Stimulated activated CD8-positive, alpha-beta memory T cell treated with anti-CD3 and anti-CD28 coated beads, Interleukin-12 subunit alpha, Interleukin-12 subunit beta, amount 100 ng/mL, for 1 hour (primary cell): ENCODE data around the gene BCAN.
"Not testable (repeated sequence)": the region's sequence is repeated elsewhere in the genome, so short reads cannot be mapped to it uniquely, and the experiment has no call there.

Experiments
- DNase-seq: peaks from one replicate; pipeline ENCODE4 v3.0.0-alpha.2; 2020; ENCODE audit warnings: low read depth

Gene BCAN

DNA sequence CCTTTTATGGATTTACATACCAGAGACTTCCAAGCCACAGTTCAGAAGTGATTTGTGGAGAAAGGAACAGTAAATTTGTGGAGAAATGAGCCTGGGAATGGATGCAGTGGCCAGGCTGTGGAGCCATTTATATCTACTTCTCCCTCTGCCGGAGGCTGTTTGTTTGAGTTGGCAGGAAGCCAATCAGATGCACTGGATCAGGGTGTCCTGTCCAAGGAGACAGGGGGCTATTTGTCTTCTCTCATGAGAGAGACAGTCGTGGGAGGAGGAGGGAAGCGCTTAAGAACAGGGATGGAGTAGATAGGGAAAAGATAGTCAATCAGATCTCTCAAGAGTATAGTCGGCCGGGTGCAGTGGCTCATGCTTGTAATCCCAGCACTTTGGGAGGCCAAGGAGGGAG is 25.5 kb upstream of the BCAN start:
- DNase-seq = no peak

- no peak for DNase-seq
These were observed 22.9 kb upstream of the BCAN start, which contains the start of gene HAPLN2 for GRCh38 chr1:156618853-156619581. Gene HAPLN2, plus strand, starts transcription at chr1:156619415. Its CDS starts 4,076 bp downstream, at chr1:156623491.

- no peak for DNase-seq
These were observed 22.3 kb upstream of the BCAN start for GRCh38 chr1:156619582-156619955.

DNA sequence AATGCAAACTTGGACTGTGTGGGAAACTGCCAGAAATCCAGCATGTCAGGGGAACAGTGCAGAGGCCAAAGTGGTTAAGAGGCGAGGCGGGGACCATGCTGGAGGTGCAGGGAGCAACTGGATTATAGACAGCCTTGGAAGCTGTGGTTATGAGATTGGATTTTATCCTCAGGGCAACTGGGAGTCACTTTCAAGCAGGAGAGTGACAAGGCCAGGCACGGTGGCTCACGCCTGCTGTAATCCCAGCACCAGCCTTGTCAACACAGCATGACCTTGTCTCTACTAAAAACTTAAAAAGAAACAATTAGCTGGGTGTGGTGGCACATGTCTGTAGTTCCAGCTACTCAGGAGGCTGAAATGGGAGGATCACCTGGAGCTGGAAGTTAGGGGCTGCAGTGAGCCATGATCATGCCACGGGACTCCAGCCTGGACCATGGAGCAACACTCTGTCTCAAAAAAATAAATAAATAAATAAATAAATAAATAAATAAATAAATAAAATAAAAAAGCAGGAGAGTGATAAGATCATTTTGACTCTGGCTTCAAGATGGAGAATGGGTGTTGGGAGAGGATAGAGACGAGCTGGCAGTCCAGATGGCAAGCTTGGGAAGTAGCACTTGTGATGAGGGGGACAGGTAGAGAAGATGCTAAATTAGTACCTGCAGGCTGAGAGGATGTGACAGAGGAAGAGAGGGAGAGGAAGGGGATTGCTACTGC is 19.2 kb upstream of the BCAN start:
- DNase-seq = no peak

- DNase-seq = no peak
These were observed 17.7 kb upstream of the BCAN start for GRCh38 chr1:156623946-156624813.

DNA sequence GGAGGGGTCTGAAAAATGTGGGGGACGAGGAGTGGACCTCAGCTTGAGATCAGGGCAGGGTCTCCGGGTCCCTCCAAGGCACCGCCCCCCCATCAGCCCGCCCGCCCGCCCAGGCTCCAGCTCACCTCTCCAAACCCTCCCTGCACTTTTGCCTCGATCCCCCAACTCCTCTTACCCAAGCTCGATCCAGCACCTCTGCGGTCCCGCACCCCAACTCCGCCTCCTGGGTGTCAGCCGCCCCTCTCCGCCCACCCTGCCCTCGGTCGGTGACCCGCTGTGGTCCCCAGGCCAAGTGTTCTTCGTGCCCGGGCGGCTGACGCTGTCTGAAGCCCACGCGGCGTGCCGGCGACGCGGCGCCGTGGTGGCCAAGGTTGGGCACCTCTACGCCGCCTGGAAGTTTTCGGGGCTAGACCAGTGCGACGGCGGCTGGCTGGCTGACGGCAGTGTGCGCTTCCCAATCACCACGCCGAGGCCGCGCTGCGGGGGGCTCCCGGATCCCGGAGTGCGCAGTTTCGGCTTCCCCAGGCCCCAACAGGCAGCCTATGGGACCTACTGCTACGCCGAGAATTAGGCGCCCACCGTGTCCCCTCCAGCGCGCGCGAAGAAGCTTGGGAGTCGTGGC is 17.0 kb upstream of the BCAN start:
- no peak for DNase-seq

DNA sequence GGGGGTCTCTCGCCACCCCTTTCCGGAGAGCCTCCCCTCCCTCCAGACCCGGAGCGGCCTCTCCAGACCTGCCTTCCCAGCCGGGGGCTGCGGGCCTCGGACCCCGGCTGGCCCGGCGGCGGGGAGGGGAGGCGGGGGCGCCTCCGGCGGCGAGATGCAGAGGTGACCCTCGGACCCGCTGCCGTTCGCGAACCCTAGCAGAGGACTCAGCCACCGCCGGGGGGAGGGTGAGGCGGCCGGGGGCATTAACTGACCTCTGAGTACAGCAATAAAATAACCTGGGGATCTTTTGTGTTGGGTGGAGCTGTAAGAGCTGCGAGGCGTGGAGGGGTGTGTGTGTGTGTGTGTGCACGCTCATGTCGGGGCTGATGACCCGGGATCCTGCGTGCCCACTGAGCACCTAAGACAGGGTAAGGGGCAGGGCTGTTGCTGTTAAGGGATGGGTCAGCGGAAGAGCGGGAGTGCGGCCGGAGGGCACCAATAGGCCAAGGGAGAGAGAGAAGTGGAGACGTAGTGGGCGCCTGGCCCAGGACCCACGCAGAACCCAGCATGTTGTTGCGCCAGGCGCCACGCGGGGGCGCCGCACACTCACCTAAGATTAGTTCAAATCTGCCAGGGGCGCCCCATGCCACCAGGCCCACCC is 16.4 kb upstream of the BCAN start:
- DNase-seq = peak; percentile 53

DNA sequence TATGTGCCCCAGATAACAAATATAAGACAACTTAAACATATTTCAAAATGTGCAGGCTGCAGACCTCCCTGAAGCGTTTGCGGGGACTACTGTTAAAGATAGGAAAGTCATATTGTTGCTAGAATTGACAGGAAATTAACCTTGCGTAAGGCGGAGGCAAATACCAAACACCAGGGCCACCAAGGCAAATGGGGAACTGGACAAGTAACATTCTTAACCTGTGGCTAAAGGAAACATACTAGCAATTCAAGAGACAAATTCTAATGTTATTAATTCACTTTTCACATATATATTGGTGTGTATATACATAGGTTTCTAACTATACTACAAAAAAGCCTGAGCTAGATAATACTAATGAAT is 15.9 kb upstream of the BCAN start:
- no peak for DNase-seq

DNA sequence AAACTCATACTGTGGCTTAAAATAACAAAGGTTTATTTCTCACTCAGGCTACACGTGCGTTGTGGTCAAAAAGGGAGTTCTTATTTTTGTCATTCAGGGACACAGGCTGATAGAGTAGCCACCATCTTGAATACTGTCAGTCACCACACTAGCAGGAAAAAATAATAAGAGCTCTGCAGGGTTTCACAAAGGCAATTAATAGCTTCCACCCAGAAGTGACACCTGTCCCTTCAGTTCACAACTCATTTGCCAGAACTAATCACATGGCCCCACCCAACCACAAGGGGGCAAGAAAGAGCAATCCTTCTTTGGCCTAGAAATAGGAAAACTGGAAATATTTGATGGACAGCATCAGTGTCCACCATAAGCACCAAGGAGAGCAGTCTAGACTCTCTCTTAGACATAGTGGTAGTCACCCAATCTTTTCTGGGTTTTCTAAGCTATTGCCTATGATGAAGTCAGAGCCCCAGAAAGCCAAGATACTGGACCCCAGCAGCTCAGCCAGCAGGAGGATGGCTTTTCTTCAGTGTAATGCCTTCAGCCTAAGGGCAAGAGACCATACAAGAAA is 14.5 kb upstream of the BCAN start:
- DNase-seq = no peak

GRCh38 chr1:156629823-156630449 is 12.0 kb upstream of the BCAN start:
- no peak for DNase-seq

DNA sequence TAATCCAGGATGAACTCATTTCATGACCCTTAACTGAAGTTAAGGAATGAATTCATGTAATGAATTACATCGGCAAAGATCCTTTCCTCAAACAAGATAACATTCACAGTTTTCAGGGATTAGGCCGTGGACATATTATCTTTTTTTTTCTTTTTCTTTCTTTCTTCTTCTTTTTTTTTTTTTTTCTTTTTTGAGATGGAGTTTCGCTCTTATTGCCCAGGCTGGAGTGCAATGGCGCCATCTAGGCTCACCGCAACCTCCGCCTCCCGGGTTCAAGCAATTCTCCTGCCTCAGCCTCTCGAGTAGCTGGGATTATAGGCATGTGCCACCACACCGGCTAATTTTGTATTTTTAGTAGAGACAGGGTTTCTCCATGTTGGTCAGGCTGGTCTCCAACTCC is 10.8 kb upstream of the BCAN start:
- not testable (repeated sequence) for DNase-seq

DNA sequence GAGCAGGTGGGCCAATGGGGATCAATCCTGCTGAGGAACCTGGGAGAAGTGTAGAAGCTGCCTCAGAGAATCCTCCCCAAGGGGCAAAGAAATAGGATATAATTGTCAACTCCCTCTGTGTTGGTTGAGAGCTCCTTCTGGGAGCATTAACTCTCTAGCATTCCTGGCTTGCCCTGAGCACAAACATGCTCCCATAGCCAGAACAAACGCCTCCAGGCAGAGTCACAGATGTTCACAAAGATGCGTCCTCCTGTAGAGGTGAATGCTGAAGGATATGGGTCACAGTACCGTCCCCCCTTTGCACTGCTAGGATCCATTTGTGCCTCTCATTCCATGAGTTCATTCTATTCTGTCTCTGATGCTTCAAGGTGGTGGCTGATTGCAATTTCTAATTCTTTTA is 9.6 kb upstream of the BCAN start:
- DNase-seq = no peak

GRCh38 chr1:156638189-156638985 is 3.5 kb upstream of the BCAN start:
- DNase-seq = no peak

DNA sequence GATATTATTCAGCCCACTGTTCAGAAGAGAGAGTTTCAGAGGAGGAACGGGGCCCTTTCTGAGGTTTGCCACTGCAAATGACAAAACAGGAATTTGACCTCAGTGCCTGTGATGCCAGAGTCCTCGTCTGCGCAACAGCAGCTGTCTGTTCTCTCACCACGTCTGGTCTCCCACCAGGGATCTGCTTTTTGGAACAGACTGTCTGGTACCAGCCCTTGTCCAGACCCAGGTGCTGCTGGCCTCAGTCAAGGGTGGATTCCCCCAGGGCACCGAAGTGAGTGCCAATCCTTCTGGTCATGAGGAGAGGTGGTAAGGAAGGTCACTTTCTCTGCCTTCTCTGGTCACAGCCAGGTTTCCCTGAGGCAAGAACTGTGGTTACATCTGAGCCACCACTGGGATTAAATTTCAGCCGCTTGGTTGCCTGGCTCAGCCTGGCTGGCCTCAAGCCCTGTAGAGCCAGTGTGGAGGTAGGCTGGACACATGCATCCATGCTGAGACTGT is 2.3 kb upstream of the BCAN start:
- DNase-seq = no peak

DNA sequence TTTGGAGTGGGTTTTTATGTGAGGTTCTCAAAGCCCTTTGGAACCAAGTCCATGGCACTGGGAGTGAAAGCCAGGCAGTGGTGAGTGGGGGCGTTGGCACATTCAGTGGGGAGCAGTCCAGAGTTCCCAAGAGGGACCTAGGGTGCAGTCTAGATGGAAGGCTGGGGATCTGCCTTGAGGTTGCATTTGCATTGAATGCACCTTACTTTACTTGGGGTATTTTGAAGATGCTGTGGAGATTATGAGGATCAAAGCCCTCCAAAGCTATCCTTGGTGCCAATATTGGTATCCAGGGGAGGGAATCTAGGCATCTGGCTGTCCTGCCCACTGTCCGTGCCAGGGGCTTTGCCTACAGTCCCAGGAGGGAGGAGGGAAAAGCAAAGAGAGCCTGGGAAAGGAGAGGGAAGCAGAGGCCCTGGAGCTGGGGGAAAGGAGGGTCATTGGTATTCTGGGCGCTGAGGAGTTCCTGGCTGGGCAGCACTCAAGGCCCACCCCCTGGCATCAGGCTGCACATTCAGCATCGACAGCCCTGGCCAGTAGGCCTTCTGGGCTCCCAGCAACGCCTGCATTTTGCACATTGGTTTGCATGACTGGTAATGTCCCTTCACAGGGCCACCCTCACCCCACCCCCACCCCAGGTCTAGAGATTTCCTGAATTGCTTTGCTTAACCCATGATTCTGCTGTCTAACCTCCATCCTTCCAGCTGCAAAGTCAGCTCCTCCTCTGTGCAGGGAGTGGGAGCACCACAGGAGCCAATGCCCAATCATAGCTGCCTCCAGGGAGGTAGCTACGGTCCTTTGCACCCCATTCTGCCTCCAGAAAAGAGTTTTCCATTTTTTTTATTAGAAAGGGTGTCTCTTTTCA is 843 bp upstream of the BCAN start:
- no peak for DNase-seq

DNA sequence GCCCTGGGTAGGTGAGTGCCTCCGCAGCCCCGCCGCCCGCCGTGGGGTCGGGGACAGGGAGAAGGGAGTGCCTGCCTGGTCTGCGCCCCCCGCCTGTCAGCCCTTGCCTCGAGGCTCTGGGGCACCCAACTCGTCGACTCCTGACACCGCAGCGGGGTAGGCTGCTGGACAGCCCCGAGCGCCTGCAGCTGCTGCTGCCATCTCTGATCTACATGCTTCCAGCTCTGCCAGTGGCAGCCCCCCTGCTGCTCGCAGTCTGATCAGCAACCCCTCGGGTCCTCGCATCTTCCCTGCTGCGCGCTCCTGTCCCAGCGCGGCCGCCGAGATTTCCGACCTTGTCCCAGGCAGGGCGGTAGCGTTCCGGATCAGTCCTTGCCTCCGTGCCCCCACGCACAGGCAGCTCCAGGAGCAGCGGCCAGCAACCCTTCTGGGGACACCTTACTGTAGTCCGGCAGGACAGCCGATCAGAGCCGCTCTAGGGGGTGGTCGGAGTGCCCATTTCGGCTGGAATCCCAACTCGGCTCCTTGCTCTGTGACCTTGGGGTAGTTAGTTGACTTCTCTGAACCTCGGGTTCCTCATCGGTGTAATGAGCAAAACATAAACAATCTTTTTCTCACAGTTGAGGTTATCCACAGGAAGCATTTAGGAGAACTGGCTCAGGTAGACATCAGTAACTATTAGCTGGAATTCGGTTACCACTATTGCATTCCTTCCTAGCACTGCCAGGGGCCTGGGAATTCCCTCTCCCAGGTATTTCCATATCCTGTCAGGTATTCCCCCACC is 540 bp downstream of the BCAN start:
- no peak for DNase-seq

GRCh38 chr1:156643049-156643777 is 1.3 kb downstream of the BCAN start:
- DNase-seq = no peak

- no peak for DNase-seq
These were observed 1.8 kb downstream of the BCAN start for GRCh38 chr1:156643778-156644092.
